GF-D8 (cell line): ENCODE measurements around the gene SLC9A3.
"Not testable (repeated sequence)": the region's sequence is repeated elsewhere in the genome, so short reads cannot be mapped to it uniquely, and the experiment has no call there.

Source experiments
- DNase-seq: peaks from one replicate; lab custom pipeline; 2025; lab: John Stamatoyannopoulos, UW

SLC9A3 gene

GRCh38 chr5:524973-525761 is 918 bp upstream of the SLC9A3 start:
- DNase-seq: no peak

DNA sequence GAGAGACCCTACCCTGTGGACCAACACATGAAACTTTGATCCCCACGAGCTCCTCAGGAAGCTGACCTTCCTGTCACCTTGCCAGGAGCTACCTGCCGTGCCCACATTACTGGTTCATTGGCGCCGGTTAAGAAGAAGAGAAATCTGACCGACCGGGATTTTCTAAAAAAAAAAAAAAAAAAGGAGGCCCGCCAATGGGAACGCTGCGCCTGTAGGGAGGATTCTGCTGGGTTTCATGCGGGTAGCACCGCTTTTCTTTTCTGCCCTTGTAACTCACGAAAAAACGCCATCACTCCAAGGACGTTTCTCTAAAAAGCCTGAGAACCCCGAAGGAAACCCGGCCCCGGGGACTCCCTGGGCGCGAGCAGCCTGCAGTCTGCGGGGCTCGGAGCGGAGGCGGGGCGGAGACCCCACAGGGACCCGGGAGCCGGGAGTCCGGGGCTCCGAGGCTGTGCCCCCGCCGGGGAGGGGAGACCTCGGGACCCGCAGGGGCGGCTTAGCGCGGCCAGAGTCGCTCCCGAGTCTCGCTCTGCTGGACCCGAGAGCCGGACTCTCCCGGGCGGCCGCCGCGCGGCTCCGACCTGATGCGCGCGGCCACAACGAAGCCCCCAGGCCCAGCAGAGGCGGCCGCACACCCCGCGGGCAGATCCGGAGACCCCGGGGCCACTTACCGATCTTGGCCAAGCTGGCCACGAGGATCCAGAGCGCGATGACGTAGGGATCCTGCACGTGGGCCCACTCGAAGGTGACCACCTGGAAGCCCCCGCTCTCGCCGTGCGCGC is 617 bp downstream of the SLC9A3 start:
- DNase-seq: no peak

GRCh38 chr5:522899-523440 is 1.3 kb downstream of the SLC9A3 start:
- DNase-seq: no peak

DNA sequence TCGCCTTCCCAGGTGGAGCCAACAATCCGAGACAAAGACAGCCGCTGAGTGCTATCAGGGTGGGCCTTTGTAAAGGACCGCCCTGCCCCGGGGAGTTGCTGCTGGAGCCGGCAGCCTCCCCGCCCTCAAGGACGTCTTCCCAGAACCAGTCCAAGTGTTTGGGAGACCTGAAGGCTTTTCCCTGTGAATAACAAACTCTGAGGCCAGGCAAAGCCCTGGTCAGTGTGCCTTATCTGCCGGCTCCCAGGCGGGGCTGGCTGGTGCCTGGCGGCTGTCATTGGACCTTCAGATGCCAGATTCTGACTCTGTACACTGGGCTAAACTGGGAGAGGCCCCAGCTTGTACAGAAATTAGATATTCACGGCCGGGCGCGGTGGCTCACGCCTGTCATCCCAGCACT is 2.1 kb downstream of the SLC9A3 start:
- DNase-seq: no peak

GRCh38 chr5:521680-522079 is 2.6 kb downstream of the SLC9A3 start:
- DNase-seq: no peak

GRCh38 chr5:520850-521226 is 3.4 kb downstream of the SLC9A3 start:
- no peak for DNase-seq

DNA sequence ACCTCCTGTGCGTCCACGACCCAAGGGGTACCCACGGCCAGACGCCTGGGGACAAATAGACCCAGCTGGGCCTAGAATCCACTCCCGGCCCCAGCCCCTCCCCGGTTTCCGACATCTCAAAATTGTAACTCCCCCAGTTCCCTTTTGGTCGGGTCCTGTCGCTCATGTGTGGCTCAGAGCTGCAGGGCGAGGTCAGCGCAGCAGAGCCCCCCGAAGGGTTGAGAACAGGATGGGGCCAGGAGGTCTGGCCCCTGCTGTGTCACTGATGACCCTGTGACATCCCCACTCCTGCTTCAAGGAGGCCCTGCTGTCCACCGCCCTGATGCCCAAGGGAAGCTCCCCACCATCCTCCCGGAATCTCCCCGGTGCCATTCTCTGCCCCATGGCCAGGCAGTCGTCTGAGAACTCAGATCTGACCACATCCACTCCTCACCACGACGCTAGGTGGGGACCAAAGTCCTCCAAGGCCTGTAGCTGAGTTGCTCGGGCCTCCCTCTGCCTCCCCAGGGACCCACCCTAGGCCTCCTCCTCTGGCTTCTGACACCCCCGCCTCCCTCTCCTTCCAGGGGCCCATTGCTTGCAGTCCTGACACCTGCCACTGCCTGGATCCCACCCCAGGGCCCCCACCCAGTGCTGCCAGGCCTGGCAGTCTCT is 3.9 kb downstream of the SLC9A3 start:
- no peak for DNase-seq

DNA sequence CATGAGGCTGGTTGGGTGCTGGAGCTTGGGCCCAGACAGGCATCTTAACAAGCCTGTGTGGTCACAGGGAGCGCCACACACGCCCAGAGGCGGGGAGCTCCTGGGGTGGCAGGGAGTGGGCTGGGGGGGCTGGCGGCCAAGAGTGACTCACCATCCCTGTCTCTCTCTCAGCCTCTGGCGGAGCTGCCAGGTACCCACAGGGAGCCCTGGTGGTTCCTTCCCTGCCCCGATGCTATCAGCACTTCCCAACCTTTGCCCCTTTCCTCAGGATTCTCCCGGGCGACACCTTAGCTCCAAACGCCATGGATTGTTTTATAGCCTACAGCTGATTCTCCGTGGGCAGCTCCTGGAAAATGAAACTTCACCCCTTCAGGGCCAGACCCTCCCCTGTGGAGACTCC is 5.5 kb downstream of the SLC9A3 start:
- DNase-seq: no peak

- no peak for DNase-seq
Measured at GRCh38 chr5:517535-518100, 6.6 kb downstream of the SLC9A3 start.

DNA sequence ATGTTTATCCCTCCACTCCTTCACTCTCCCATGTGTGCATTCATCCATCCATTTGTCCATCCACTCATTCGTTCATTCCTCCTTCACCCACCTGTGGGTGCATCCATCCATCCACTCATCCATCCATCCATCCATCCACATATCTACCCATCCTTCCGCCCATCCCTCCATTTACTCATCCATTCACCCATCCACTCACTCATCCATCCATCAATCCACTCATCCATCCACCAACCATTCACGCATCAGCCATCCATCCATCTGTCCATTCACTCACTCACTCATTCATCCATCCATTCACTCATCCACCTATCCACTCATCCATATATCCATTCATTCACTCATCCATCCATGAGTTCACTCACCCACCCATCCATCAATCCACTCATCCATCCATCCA is 7.3 kb downstream of the SLC9A3 start:
- DNase-seq: no peak

DNA sequence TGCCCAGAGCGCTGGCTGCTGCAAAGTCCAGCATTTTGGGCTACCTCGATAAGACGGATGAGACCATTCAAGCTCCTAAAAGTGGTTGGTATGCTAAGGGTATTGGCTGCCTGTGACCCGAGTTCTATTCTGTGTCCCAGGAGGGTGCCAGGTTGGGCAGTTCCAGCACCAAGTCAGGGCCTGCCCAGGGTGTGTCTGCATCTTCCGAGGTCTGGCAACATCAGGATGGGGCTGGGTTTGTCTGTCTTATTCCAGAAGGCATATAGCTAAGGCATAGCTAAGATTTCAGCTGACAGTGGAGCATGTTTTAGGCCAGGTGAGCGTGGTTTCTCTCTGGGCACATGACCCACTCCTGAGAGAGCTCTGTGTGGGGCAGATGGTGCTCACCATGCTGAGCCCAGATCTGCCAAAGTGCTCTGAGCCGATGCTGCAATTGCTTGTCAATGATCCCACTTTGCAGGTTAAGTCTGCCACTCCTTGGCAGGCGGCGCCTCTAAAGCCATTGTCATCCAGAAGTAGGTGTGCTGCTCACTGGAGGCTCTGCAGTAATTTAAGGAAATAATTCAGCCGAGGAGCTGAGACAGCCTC is 7.8 kb downstream of the SLC9A3 start:
- DNase-seq: no peak

DNA sequence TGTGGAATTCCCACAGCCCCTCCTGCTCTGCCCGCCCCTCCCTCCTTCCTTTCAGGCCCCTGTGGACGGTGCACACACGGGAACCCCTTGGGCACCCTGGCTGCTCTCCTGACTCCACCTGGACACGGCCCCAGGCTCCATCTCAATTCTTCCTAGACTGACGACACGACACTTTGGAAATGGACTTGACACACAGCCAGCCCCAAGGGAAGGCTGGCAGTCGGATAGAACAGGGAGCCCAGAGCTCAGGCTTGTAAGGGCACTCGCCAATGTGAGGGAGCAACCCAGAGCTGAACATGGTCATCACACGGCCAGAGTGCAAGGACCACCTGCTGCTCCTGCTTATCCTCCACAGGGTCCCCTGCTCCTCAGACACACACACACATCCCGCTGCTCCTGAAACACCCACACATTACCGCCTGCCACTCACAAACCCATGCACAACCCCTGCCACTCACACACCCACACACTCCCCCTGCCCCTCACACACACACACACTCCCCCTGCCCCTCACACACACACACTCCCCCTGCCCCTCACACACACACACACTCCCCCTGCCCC is 8.9 kb downstream of the SLC9A3 start:
- no peak for DNase-seq

DNA sequence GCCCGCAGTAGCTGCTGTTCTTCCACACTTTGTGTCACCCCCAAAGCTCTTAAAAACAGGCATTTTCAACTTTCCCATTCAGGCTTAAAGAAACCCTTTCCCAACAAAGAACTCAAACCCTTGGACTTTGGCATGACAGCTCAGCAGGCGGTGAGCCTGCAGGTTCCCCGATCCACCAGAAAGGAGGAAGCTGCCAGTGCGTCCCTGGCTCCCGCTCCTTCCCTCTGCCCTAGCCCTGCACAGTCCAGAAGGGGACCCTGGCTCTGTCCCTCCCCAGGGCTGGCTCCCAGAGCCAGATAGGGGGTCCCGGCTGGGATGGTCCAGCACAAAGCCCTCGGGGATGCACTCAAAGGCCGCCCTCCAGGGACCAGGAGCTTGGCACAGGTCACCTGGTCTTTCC is 9.6 kb downstream of the SLC9A3 start:
- DNase-seq: no peak

- no peak for DNase-seq
Measured at GRCh38 chr5:514101-514485, 10.2 kb downstream of the SLC9A3 start.

- DNase-seq: no peak
Measured at GRCh38 chr5:513216-514100, 10.8 kb downstream of the SLC9A3 start.

DNA sequence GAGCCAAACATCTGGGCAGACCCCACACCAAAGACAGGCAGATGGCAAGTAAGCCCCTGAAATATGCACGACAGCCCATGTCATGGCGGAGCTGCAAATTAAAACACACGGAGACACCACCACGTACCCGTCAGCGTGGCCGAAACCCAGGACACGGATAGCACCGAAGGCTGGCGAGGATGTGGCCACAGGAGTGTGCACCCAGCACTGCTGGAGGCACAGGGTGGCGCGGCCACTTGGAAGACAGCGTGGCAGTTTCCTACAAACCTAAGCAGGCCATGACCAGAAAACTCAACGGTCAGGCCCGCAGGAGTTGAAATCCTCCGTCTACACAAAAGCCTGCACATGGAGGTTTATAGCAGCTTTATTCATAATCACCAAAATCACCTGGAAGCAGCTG is 12.8 kb downstream of the SLC9A3 start:
- no peak for DNase-seq

- no peak for DNase-seq
Measured at GRCh38 chr5:510521-510920, 13.7 kb downstream of the SLC9A3 start.

DNA sequence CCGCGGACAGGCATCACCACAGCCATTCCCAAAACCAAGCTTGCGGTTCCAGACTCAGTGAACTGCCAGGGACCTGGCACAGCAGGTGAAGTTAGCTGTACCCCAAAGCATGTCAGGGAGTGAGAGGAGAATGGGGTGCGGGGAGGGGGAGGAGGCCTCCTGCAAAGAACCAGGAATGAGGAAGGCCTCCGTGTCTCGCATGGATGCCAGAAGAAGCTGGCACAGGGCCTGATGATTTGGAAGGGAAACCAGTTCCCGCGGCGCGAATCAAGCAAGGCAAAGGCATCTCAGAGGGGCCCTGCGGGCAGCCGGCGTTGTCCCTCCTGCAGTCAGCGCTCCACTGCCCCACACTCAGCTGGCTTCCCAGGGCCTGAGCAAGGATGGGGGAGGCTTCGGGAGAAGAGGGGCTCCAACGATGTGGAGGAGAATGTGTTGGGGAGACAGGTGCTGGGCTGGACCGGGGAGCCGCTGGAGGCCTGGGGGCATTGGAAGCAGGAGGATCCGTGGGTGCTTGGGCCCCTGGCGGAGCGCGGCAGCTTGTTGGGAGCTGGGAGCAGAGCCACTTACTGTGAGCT is 14.6 kb downstream of the SLC9A3 start:
- no peak for DNase-seq

- DNase-seq: not testable (repeated sequence)
Measured at GRCh38 chr5:507986-508575, 16.2 kb downstream of the SLC9A3 start.

DNA sequence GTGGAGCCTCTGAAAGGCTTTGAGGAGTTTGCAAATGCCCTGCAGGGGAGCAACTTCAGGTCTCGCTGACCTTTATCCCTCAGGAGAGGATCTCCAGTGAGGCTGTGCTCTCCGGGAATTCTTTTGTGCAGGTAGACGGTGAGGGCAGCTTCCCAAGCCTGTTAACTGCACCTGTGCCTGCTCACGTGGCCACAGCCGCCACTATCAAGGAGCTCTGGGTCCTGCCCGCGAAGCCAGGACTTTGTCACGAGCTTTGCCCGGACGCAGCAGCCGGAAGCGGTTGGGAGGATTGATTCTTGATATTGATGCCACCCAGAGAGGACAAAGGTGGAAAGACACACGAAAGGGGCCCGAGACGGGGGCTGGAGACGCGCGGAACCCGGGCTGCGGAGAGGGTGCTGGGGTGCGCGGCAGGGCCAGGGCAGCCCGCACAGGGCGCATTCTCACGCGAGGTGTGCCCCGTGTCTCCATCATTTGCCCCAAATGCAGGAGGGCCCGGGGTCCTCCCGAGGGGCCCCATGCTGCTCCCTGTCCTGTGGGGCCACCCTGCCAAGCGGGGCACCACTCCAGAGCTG is 18.2 kb downstream of the SLC9A3 start:
- no peak for DNase-seq
